Testis (tissue), 2 donors: Measurements from ENCODE around the gene DLG2.

Source experiments
- CTCF ChIP-seq, 3 experiments: fragments of 450-650 bp in 2 of 3; fragments of 200-600 bp in 1 of 3; sonication (generic) in 1 of 3; IDR thresholded peaks; one replicate each; pipeline ENCODE4 v1.5.1; 2016 to 2019; ENCODE audit warnings: antibody characterized with exemption in 3 of 3, mild to moderate bottlenecking in 2 of 3, moderate library complexity in 1 of 3
- POLR2A ChIP-seq: fragments of 450-650 bp; IDR thresholded peaks from one replicate; pipeline ENCODE4 v1.6.1; 2017; ENCODE audit warnings: antibody characterized with exemption, mild to moderate bottlenecking, moderate library complexity

GRCh38 chr11:84607975-84608836 lies 1018.9 kb downstream of the DLG2 start:
- TF ChIP-seq CTCF (IDR thresholded peaks at IDR 0.05), result no peak
- TF ChIP-seq POLR2A, result no peak
